SKM-1 (cell line): ENCODE data around the gene DCP1B.
A peak's percentile ranks its signal among the peaks of the same experiment; 100 is the strongest.
"Not testable (repeated sequence)": the region's sequence is repeated elsewhere in the genome, so short reads cannot be mapped to it uniquely, and the experiment has no call there.

Experiments used
- DNase-seq: peaks from one replicate; lab custom pipeline; 2025; ENCODE audit not compliant: unreplicated experiment; lab: John Stamatoyannopoulos, UW

The DCP1B gene

GRCh38 chr12:1977109-1977508, 27.1 kb downstream of the DCP1B start:
- no peak for DNase-seq

GRCh38 chr12:1974812-1975211, 29.4 kb downstream of the DCP1B start:
- no peak for DNase-seq

GRCh38 chr12:1972856-1973317, 31.4 kb downstream of the DCP1B start:
- no peak for DNase-seq

- no peak for DNase-seq
Observed at GRCh38 chr12:1972260-1972659, 32.0 kb downstream of the DCP1B start.

- no peak for DNase-seq
Observed at GRCh38 chr12:1970331-1970900, 33.8 kb downstream of the DCP1B start.

- no peak for DNase-seq
Observed at GRCh38 chr12:1966561-1967226, 37.6 kb downstream of the DCP1B start.

GRCh38 chr12:1965916-1966315, 38.3 kb downstream of the DCP1B start:
- no peak for DNase-seq

- DNase-seq, result no peak
Observed at GRCh38 chr12:1962051-1963020, 41.9 kb downstream of the DCP1B start.

- DNase-seq, result no peak
Observed at GRCh38 chr12:1956716-1957115, 47.5 kb downstream of the DCP1B start.

GRCh38 chr12:1949771-1950470, 54.3 kb downstream of the DCP1B start:
- no peak for DNase-seq

GRCh38 chr12:1948883-1949282, 55.4 kb downstream of the DCP1B start:
- DNase-seq, result no peak

- no peak for DNase-seq
Observed at GRCh38 chr12:1947081-1947480, 57.2 kb downstream of the DCP1B start.

- no peak for DNase-seq
Observed at GRCh38 chr12:1946296-1946695, 58.0 kb downstream of the DCP1B start.

GRCh38 chr12:1945502-1945901, 58.8 kb downstream of the DCP1B start:
- DNase-seq, result not testable (repeated sequence)

- DNase-seq, result peak; percentile 51
Observed at GRCh38 chr12:1939801-1940607, 64.3 kb downstream of the DCP1B start.

GRCh38 chr12:1939331-1939730, 64.9 kb downstream of the DCP1B start:
- no peak for DNase-seq

- DNase-seq, result no peak
Observed at GRCh38 chr12:1937481-1938224, 66.6 kb downstream of the DCP1B start.

GRCh38 chr12:1936406-1937320, 67.6 kb downstream of the DCP1B start:
- DNase-seq, result no peak
